CD4-positive, alpha-beta T cell (primary cell): ENCODE results near the gene CFAP299. TPM values are rescaled to one million over a fixed set of nuclear protein-coding genes. Genes with fewer than 3 reads are reported as not detected.
"Not testable (repeated sequence)": the region's sequence is repeated elsewhere in the genome, so short reads cannot be mapped to it uniquely, and the experiment has no call there.

ENCODE experiments used
- ATAC-seq: fragments of 200-7000 bp; cut with Tn5 transposase; one replicate; pipeline ENCODE4 v1.10.0; 2022; ENCODE audit warnings: mild to moderate bottlenecking; ENCODE audit not compliant: poor library complexity
- CTCF ChIA-PET: fragments of 350-600 bp; sonication (Branson Sonifier 250); formaldehyde crosslinking; loops from one replicate; lab custom pipeline; 2021; ENCODE audit warnings: antibody characterized with exemption, inconsistent platforms; lab: Charles Lee
- POLR2A ChIA-PET: fragments of 350-600 bp; sonication (Branson Sonifier 250); formaldehyde crosslinking; loops from one replicate; lab custom pipeline; 2021; ENCODE audit warnings: antibody characterized with exemption, inconsistent platforms; lab: Charles Lee
- DNase-seq, 14 experiments: peaks; one replicate each; pipeline ENCODE4 v3.0.0-alpha.2; 2013 to 2020; ENCODE audit warnings: mixed read lengths in 2 of 14
- H3K27ac ChIP-seq, 2 donors: one replicate each; pipeline versions ENCODE4 v1.5.1 to v1.7.0; 2013; ENCODE audit warnings: low read length in 2 of 2, low read depth in 1 of 2, mild to moderate bottlenecking in 1 of 2
- H3K27me3 ChIP-seq, 2 experiments: 1 replicate in 1 of 2; 2 replicates in 1 of 2; pipeline versions ENCODE4 v1.6.1 to v1.7.0; 2013; ENCODE audit warnings: low read length in 2 of 2, control low read depth in 1 of 2, mild to moderate bottlenecking in 1 of 2, moderate library complexity in 1 of 2; ENCODE audit not compliant: insufficient read depth in 2 of 2, control insufficient read depth in 1 of 2
- H3K36me3 ChIP-seq: one replicate; pipeline ENCODE4 v1.6.1; 2013; ENCODE audit warnings: low read length, control low read depth; ENCODE audit not compliant: insufficient read depth
- H3K4me1 ChIP-seq: one replicate; pipeline ENCODE4 v1.6.1; 2013; ENCODE audit warnings: low read length, control low read depth; ENCODE audit not compliant: insufficient read depth
- H3K4me3 ChIP-seq: one replicate; pipeline ENCODE4 v1.5.1; 2013; ENCODE audit warnings: mild to moderate bottlenecking, low read length, moderate library complexity
- H3K9me3 ChIP-seq, 2 experiments: 1 replicate in 1 of 2; 2 replicates in 1 of 2; pipeline versions ENCODE4 v1.6.1 to v1.7.0; 2013; ENCODE audit warnings: low read length in 2 of 2, mild to moderate bottlenecking in 2 of 2, control low read depth in 1 of 2, moderate library complexity in 1 of 2; ENCODE audit not compliant: control insufficient read depth in 1 of 2, insufficient read depth in 1 of 2
- H3K27ac Mint-ChIP-seq: one replicate; pipeline ENCODE4 v1.8.0; 2020; ENCODE audit warnings: mixed read lengths
- H3K27me3 Mint-ChIP-seq: one replicate; pipeline ENCODE4 v1.8.0; 2021; ENCODE audit warnings: mixed read lengths
- H3K36me3 Mint-ChIP-seq: one replicate; pipeline ENCODE4 v1.8.0; 2021; ENCODE audit warnings: low read depth, mixed read lengths
- H3K4me1 Mint-ChIP-seq: one replicate; pipeline ENCODE4 v1.8.0; 2021; ENCODE audit warnings: low read depth, mixed read lengths
- H3K4me3 Mint-ChIP-seq: one replicate; pipeline ENCODE4 v1.8.0; 2020; ENCODE audit warnings: mild to moderate bottlenecking, mixed read lengths
- H3K9me3 Mint-ChIP-seq: one replicate; pipeline ENCODE4 v1.8.0; 2020; ENCODE audit warnings: mixed read lengths
- CTCF ChIP-seq: fragments of 200-600 bp; IDR thresholded peaks from one replicate; pipeline ENCODE4 v1.8.0; 2022; ENCODE audit warnings: antibody characterized with exemption, mild to moderate bottlenecking
- intact Hi-C, 2 experiments: fragments of 100-400 bp; cut with DNase I in 1 of 2; cut with micrococcal nuclease in 1 of 2; formaldehyde crosslinking; loops; one replicate each; pipeline versions ENCODE4 v1.15.1 to v1.9.0; 2023 to 2025; cut with DNase I, micrococcal nuclease
- total RNA-seq, 174 experiments: library from RNA in 2 of 174; stranded (reverse) in 2 of 174; gene quantifications; one replicate each; pipeline ENCODE4 v1.2.3 and lab custom pipeline; 2021 to 2026

The CFAP299 gene
- total RNA-seq, 2 experiments from 2014 or later, result not detected

GRCh38 chr4:80790152-80790551 is 454.6 kb downstream of the CFAP299 start:
- intact Hi-C loops, result no loop called here
- Mint-ChIP-seq H3K4me3 (no peak overlapping the region), H3K27me3 (no peaks in the 10 kb centered on the region), H3K9me3 (peaks cover 2% of the 10 kb centered on the region), H3K36me3 (no peaks in the 10 kb centered on the region), H3K4me1 (peaks cover 15% of the 10 kb centered on the region), H3K27ac (no peak overlapping the region)
- Histone ChIP-seq H3K27ac (no peak overlapping the region), H3K36me3 (no peaks in the 10 kb centered on the region), H3K4me1 (no peaks in the 10 kb centered on the region), H3K27me3 (no peaks in the 10 kb centered on the region), H3K9me3 (no peaks in the 10 kb centered on the region), H3K4me3 (no peak overlapping the region)
- DNase-seq, result no peak
- ChIA-PET POLR2A (no interaction called here), CTCF (no interaction called here)
- TF ChIP-seq CTCF, result no peak
- no peak for ATAC-seq

- peaks cover 14% of the 10 kb centered on the region for H3K9me3 Mint-ChIP-seq
- H3K27ac Mint-ChIP-seq, H3K27ac ChIP-seq, POLR2A ChIA-PET, H3K36me3 ChIP-seq, intact Hi-C loops, H3K4me1 Mint-ChIP-seq, H3K27me3 ChIP-seq, H3K4me3 Mint-ChIP-seq, H3K27me3 Mint-ChIP-seq, H3K4me3 ChIP-seq, CTCF ChIA-PET, DNase-seq, H3K4me1 ChIP-seq, ATAC-seq: not testable (repeated sequence)
- H3K36me3 Mint-ChIP-seq, result peaks cover 12% of the 10 kb centered on the region
- peaks cover 0 to 14% of the 10 kb centered on the region in 2 experiments for H3K9me3 ChIP-seq
Observed at GRCh38 chr4:80793660-80794059, 458.1 kb downstream of the CFAP299 start.

GRCh38 chr4:80798082-80798481 is 462.6 kb downstream of the CFAP299 start:
- H3K27me3 Mint-ChIP-seq, result no peaks in the 10 kb centered on the region
- H3K4me1 ChIP-seq, result no peaks in the 10 kb centered on the region
- H3K9me3 Mint-ChIP-seq, result peaks cover 14% of the 10 kb centered on the region
- no peak for TF ChIP-seq CTCF
- peaks cover 14% of the 10 kb centered on the region for H3K36me3 Mint-ChIP-seq
- no peak overlapping the region for H3K4me3 ChIP-seq
- H3K27ac ChIP-seq, result no peak overlapping the region
- intact Hi-C loops, result no loop called here
- H3K4me1 Mint-ChIP-seq, result peaks cover 14% of the 10 kb centered on the region
- ATAC-seq, result no peak
- peaks cover 0 to 14% of the 10 kb centered on the region in 2 experiments for H3K9me3 ChIP-seq
- CTCF ChIA-PET, result no interaction called here
- H3K27me3 ChIP-seq, result no peaks in the 10 kb centered on the region
- POLR2A ChIA-PET, result interaction anchor here (0.6 kb wide), 1 partner anchor 103 kb away, joined by 3 read pairs; no protein-coding TSS in a partner anchor
- no peak overlapping the region for H3K4me3 Mint-ChIP-seq
- H3K27ac Mint-ChIP-seq, result no peak overlapping the region
- DNase-seq, result no peak
- H3K36me3 ChIP-seq, result no peaks in the 10 kb centered on the region

- POLR2A ChIA-PET, ATAC-seq, H3K36me3 ChIP-seq, H3K27ac ChIP-seq, H3K4me3 ChIP-seq, H3K4me3 Mint-ChIP-seq, CTCF ChIA-PET, H3K4me1 ChIP-seq, H3K27me3 Mint-ChIP-seq, intact Hi-C loops, H3K27me3 ChIP-seq, H3K27ac Mint-ChIP-seq: not testable (repeated sequence)
- peaks cover 0 to 14% of the 10 kb centered on the region in 2 experiments for H3K9me3 ChIP-seq
- Mint-ChIP-seq H3K4me1 (peaks cover 14% of the 10 kb centered on the region), H3K9me3 (peaks cover 12% of the 10 kb centered on the region), H3K36me3 (peaks cover 14% of the 10 kb centered on the region)
- peak in 1 of 14 experiments; percentile 28 for DNase-seq
Observed at GRCh38 chr4:80800719-80801118, 465.2 kb downstream of the CFAP299 start.
